Measurements from ENCODE around the gene IHH. TPM values are rescaled to one million over a fixed set of nuclear protein-coding genes. Genes with fewer than 3 reads are reported as not detected.

IHH gene
- polyA plus RNA-seq, 1 of the 3 experiments (the other 2 are of a cell fraction) = 0.03 TPM

GRCh38 chr2:219019436-219019835 lies 41.3 kb downstream of the IHH start:
- Histone ChIP-seq H3K36me3 (replicated peaks in 1 of 2; ENCODE audit: control insufficient read depth in 1 of 2, insufficient read depth in 2 of 2, low read length in 1 of 2) (no peaks in the 10 kb centered on the region), H2AFZ (ENCODE audit: low read depth) (no peak overlapping the region), H3K27ac (ENCODE audit: low read depth in 2 of 2, low read length in 1 of 2) (peak overlapping the region in 1 of 2 experiments; percentile 69; a peak in 2 of 4 replicates), H3K4me3 (ENCODE audit: low read depth in 2 of 2, low read length in 1 of 2) (no peak overlapping the region), H3K9ac (no peak overlapping the region), H3K9me3 (no peaks in the 10 kb centered on the region), H3F3A (replicated peaks; ENCODE audit: insufficient read depth) (no peaks in the 10 kb centered on the region), H3K4me1 (ENCODE audit: control insufficient read depth in 1 of 2, insufficient read depth in 2 of 2, low read depth in 1 of 2, low read length in 1 of 2) (peaks cover 0 to 48% of the 10 kb centered on the region in 2 experiments; a peak in 1 of 4 replicates), H3K4me2 (no peak overlapping the region), H4K20me1 (ENCODE audit: insufficient read depth) (no peaks in the 10 kb centered on the region), H3K27me3 (ENCODE audit: insufficient read depth) (peaks cover 28% of the 10 kb centered on the region), H3K79me2 (ENCODE audit: insufficient read depth) (no peaks in the 10 kb centered on the region), H3K9me2 (no peaks in the 10 kb centered on the region)
- WGBS (ENCODE audit: low lambda C conversion rate) = 52% methylated on average over 6 of the region's 6 CpGs
- no peak for TF ChIP-seq RXRA (IDR thresholded peaks at IDR 0.05; ENCODE audit: borderline replicate concordance, low read depth)
- TF ChIP-seq TAF1 (IDR thresholded peaks at IDR 0.05; ENCODE audit: borderline replicate concordance, low read depth, low read length) = no peak
- TF ChIP-seq CHD2 (IDR thresholded peaks at IDR 0.05; ENCODE audit: low read length, partially characterized antibody) = no peak
- ChIA-PET CTCF (interaction anchor here (0.6 to 20.3 kb wide), 11 partner anchors 10 to 121 kb away, joined by 3 to 258 read pairs (median 6); partner anchors contain the start of gene IHH), POLR2A (interaction anchor here (0.7 to 1.5 kb wide), 4 partner anchors 9 to 23 kb away, joined by 3 to 4 read pairs (median 3); no protein-coding TSS in a partner anchor)
- no peak for DNase-seq

GRCh38 chr2:219018726-219019125 lies 42.0 kb downstream of the IHH start:
- Histone ChIP-seq H2AFZ (ENCODE audit: low read depth) (no peak overlapping the region), H3K4me2 (no peak overlapping the region), H3K9me3 (no peaks in the 10 kb centered on the region), H3K36me3 (replicated peaks in 1 of 2; ENCODE audit: control insufficient read depth in 1 of 2, insufficient read depth in 2 of 2, low read length in 1 of 2) (no peaks in the 10 kb centered on the region), H3K9me2 (no peaks in the 10 kb centered on the region), H4K20me1 (ENCODE audit: insufficient read depth) (no peaks in the 10 kb centered on the region), H3F3A (replicated peaks; ENCODE audit: insufficient read depth) (no peaks in the 10 kb centered on the region), H3K27me3 (ENCODE audit: insufficient read depth) (peaks cover 28% of the 10 kb centered on the region), H3K4me3 (ENCODE audit: low read depth in 2 of 2, low read length in 1 of 2) (no peak overlapping the region), H3K27ac (ENCODE audit: low read depth in 2 of 2, low read length in 1 of 2) (no peak overlapping the region; a peak in 1 of 4 replicates), H3K4me1 (ENCODE audit: control insufficient read depth in 1 of 2, insufficient read depth in 2 of 2, low read depth in 1 of 2, low read length in 1 of 2) (peaks cover 0 to 48% of the 10 kb centered on the region in 2 experiments; a peak in 1 of 4 replicates), H3K9ac (no peak overlapping the region), H3K79me2 (ENCODE audit: insufficient read depth) (no peaks in the 10 kb centered on the region)
- CTCF ChIA-PET = interaction anchor here (0.6 to 20.3 kb wide), 12 partner anchors 9 to 141 kb away, joined by 3 to 258 read pairs (median 6); partner anchors contain the start of genes IHH and NHEJ1
- 80% methylated on average over 9 of the region's 10 CpGs for WGBS (ENCODE audit: low lambda C conversion rate)
- no peak for DNase-seq
- no peak for TF ChIP-seq TEAD4 (IDR thresholded peaks at IDR 0.05; ENCODE audit: borderline replicate concordance, insufficient read depth)
- TF ChIP-seq MEF2A (IDR thresholded peaks at IDR 0.05; ENCODE audit: borderline replicate concordance, low read depth) = no peak
- TF ChIP-seq FOXM1 (IDR thresholded peaks at IDR 0.05; ENCODE audit: low read depth) = no peak
- TF ChIP-seq YY1 (IDR thresholded peaks at IDR 0.05; ENCODE audit: low read depth) = no peak
- TF ChIP-seq USF2 (IDR thresholded peaks at IDR 0.05; ENCODE audit: borderline replicate concordance, low read depth, low read length) = no peak
- no peak for TF ChIP-seq ZBTB33 (IDR thresholded peaks at IDR 0.05; ENCODE audit: borderline replicate concordance, low read depth)
- TF ChIP-seq ELF1 (IDR thresholded peaks at IDR 0.05) = no peak
- TF ChIP-seq JUND (IDR thresholded peaks at IDR 0.05) = no peak
- TF ChIP-seq EZH2phosphoT487 (IDR thresholded peaks at IDR 0.05; ENCODE audit: borderline replicate concordance, low read depth) = no peak
- POLR2A ChIA-PET = interaction anchor here (0.7 to 1.0 kb wide), 3 partner anchors 16 to 22 kb away, joined by 3 read pairs; no protein-coding TSS in a partner anchor
